EH (cell line): ENCODE data around the gene FKBP11.
A peak's percentile ranks its signal among the peaks of the same experiment; 100 is the strongest.

ENCODE experiments used
- DNase-seq: peaks from one replicate; pipeline ENCODE4 v3.0.0-alpha.2; 2015; ENCODE audit warnings: low read depth

FKBP11 gene

GRCh38 chr12:48956279-48957140, 31.2 kb upstream of the FKBP11 start:
- peak; percentile 98 for DNase-seq

GRCh38 chr12:48954841-48955501, 29.7 kb upstream of the FKBP11 start:
- no peak for DNase-seq

GRCh38 chr12:48954061-48954460, 28.8 kb upstream of the FKBP11 start:
- DNase-seq, result no peak

- DNase-seq, result no peak
Observed at GRCh38 chr12:48952691-48953090, 27.4 kb upstream of the FKBP11 start.

- DNase-seq, result no peak
Observed at GRCh38 chr12:48947727-48948126, 22.4 kb upstream of the FKBP11 start.

GRCh38 chr12:48946943-48947342, 21.7 kb upstream of the FKBP11 start:
- no peak for DNase-seq

- DNase-seq, result peak; percentile 22
Observed at GRCh38 chr12:48946205-48946604, 20.9 kb upstream of the FKBP11 start.

- no peak for DNase-seq
Observed at GRCh38 chr12:48943221-48943620, 17.9 kb upstream of the FKBP11 start.

- DNase-seq, result peak; percentile 15
Observed at GRCh38 chr12:48940181-48940580, 14.9 kb upstream of the FKBP11 start.

GRCh38 chr12:48938805-48939204, 13.5 kb upstream of the FKBP11 start:
- no peak for DNase-seq

GRCh38 chr12:48937170-48937569, 11.9 kb upstream of the FKBP11 start:
- no peak for DNase-seq

- DNase-seq, result peak; percentile 70
Observed at GRCh38 chr12:48936379-48936979, 11.2 kb upstream of the FKBP11 start.

GRCh38 chr12:48934312-48934706, 9.0 kb upstream of the FKBP11 start:
- DNase-seq, result peak; percentile 19

- DNase-seq, result no peak
Observed at GRCh38 chr12:48933664-48934311, 8.5 kb upstream of the FKBP11 start.

- no peak for DNase-seq
Observed at GRCh38 chr12:48932878-48933277, 7.6 kb upstream of the FKBP11 start.

- no peak for DNase-seq
Observed at GRCh38 chr12:48930475-48930874, 5.2 kb upstream of the FKBP11 start.

- no peak for DNase-seq
Observed at GRCh38 chr12:48929551-48929950, 4.3 kb upstream of the FKBP11 start.

GRCh38 chr12:48927261-48927660, 2.0 kb upstream of the FKBP11 start:
- DNase-seq, result peak; percentile 63

- peak; percentile 48 for DNase-seq
Observed at GRCh38 chr12:48924617-48925303, 532 bp downstream of the FKBP11 start.

GRCh38 chr12:48923117-48923516, 2.2 kb downstream of the FKBP11 start:
- DNase-seq, result no peak

- DNase-seq, result peak; percentile 17
Observed at GRCh38 chr12:48917857-48918537, 7.3 kb downstream of the FKBP11 start.
